SIG-M5 treated with dmso at 0.1 percent for 504 hours (cell line): ENCODE data around the gene CLSTN2.
A peak's percentile ranks its signal among the peaks of the same experiment; 100 is the strongest.

Experiments used
- DNase-seq: peaks from one replicate; lab custom pipeline; 2025; ENCODE audit not compliant: unreplicated experiment; lab: John Stamatoyannopoulos, UW

Gene CLSTN2

GRCh38 chr3:140268610-140269009 is 333.6 kb downstream of the CLSTN2 start:
- DNase-seq: no peak

GRCh38 chr3:140270329-140270728 is 335.3 kb downstream of the CLSTN2 start:
- DNase-seq: no peak

- DNase-seq: no peak
Measured at GRCh38 chr3:140273542-140274195, 338.7 kb downstream of the CLSTN2 start.

- no peak for DNase-seq
Measured at GRCh38 chr3:140274429-140274828, 339.4 kb downstream of the CLSTN2 start.

DNA sequence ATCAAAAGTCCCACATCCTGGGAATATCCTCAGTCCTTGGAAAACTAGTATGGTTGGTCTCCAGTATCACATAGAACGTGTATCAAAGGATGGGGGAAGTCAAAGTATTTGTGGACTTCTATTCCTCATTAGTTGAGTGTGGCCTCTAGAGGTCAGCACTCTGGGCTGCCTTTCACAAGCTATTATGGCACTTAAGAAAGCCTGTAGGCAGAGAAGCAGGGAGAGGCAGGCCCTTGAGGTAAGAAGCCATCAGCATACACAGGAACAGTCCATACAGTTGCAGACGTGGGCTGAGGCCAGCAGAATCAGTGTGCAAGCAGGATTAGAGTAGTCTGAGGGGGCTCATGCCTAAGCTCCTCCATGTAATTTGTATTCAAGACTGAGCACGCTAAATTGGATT is 341.7 kb downstream of the CLSTN2 start:
- DNase-seq: peak; percentile 33

- DNase-seq: no peak
Measured at GRCh38 chr3:140277886-140278285, 342.9 kb downstream of the CLSTN2 start.

DNA sequence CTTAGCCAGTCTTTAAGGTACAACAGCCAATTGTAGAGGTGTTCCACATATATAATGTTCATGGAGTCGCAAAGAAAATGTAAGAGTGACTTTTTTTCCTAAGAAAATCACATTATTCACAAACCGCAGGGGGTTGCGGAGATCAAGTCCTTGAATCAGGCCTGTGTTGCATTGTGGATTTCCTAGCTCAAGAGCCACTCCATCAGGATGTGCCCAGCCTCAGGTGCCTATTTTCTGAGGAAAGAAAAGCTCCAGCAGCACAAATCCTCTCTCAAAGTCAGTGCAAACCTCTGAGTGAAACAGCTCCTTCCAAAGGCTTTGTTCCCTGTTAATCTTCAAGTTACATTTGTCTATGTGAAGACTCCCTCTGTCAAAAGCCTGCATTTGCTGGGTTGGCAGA is 349.4 kb downstream of the CLSTN2 start:
- no peak for DNase-seq

DNA sequence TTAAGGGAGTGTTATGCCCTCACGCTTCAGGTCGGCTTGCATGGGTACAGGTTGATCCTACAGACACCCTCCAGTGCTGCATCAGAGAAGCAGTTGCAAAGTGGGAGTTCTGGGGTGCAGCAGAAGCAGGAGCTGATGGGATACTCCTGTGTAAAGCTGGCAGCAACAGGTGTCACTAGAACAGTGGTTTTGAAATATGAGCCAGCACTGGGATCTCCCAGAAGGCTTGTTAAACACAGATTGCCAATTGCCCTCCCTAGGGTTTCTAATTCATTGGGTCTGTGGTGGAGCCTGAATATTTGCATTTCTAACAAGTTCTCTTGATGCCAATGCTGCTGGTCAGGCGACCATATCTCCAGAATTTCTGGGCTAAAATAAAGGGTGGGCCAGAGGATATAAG is 350.4 kb downstream of the CLSTN2 start:
- no peak for DNase-seq

- no peak for DNase-seq
Measured at GRCh38 chr3:140288595-140288994, 353.6 kb downstream of the CLSTN2 start.

- DNase-seq: no peak
Measured at GRCh38 chr3:140290105-140290504, 355.1 kb downstream of the CLSTN2 start.

- DNase-seq: no peak
Measured at GRCh38 chr3:140292170-140292569, 357.2 kb downstream of the CLSTN2 start.

GRCh38 chr3:140292684-140293083 is 357.7 kb downstream of the CLSTN2 start:
- no peak for DNase-seq

GRCh38 chr3:140294058-140294457 is 359.1 kb downstream of the CLSTN2 start:
- DNase-seq: no peak

GRCh38 chr3:140296796-140297352 is 361.9 kb downstream of the CLSTN2 start:
- DNase-seq: no peak

- DNase-seq: no peak
Measured at GRCh38 chr3:140298043-140298442, 363.1 kb downstream of the CLSTN2 start.

GRCh38 chr3:140298569-140299070 is 363.6 kb downstream of the CLSTN2 start:
- DNase-seq: no peak

GRCh38 chr3:140303875-140304274 is 368.9 kb downstream of the CLSTN2 start:
- DNase-seq: no peak

- DNase-seq: no peak
Measured at GRCh38 chr3:140308535-140308934, 373.6 kb downstream of the CLSTN2 start.

DNA sequence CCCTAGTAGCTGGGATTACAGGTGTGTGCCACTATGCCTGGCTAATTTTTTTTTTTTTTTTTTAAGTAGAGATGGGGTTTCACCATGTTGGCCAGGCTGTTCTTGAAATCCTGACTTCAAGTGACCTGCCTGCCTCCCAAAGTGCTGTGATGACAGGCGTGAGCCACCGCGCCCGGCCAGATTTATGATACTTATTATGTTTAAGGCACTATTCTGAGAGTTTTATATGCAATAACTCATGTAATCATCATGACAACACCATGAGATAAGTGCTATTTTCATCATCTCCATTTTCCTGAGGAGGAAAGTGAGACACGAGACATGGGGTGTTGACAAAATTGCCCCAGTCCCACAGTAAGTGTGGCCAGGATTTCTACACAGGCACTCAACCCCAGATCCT is 376.4 kb downstream of the CLSTN2 start:
- no peak for DNase-seq

DNA sequence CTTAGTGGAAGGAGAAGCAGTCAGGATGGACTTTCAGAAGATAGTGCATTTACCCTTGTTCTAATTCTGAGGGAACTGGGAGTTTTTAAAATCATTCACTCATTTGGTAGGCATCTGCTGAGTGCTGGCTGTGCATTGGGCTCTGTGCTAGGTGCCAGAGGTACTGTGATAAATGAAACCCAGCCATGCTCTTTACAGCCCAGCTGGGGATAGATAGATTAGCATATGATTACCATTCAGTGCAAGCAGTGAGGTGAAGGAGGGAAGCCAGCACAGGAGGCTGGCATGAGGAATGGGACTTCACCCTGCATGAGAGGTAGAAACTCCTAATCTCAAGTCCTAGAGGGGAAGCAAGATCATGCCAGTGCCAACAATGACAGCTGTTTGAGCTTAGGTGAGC is 381.0 kb downstream of the CLSTN2 start:
- no peak for DNase-seq

DNA sequence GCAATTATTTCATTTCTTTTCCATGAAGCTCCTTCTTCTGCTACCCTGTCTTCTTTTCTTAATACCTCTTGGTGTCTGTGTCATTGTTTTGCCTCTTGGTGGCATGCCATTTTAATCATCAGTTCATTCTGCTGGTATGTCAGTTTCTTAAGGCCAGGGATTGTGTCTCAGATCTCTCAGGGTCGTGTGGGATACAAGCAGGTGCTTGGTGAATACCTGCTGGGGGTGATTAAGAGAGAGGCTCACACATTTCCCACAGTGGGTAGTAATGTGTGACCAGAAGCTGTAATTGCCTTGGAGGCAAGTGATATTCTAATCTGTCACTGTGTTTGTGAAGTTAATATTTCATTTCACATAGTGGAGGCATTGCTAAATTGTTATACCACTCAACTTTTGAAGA is 381.5 kb downstream of the CLSTN2 start:
- no peak for DNase-seq

DNA sequence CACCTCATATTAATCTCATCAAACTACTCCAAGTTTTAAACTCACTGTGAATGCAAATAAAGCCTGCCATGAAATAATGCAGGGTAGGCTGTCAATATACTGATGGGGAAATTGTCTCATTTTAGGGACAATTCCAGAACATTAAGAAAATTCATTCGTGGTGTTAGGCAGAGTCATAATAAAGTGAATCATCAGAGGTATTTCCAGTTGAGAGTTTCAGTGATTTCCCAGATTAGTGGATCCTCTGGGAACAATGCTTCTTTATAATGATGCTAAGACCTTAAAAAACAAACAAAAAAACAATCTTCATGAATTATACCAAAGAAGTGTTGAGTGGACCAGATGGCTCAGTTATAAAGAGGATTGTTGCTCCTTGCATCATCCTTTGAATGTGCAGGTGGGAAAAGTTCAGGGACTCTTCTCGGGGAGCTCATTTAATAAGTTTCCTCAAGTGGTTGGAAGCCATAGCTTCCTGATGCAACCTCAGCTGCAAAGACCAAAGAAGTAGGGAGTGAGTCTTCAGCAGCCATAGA is 381.9 kb downstream of the CLSTN2 start:
- DNase-seq: no peak

DNA sequence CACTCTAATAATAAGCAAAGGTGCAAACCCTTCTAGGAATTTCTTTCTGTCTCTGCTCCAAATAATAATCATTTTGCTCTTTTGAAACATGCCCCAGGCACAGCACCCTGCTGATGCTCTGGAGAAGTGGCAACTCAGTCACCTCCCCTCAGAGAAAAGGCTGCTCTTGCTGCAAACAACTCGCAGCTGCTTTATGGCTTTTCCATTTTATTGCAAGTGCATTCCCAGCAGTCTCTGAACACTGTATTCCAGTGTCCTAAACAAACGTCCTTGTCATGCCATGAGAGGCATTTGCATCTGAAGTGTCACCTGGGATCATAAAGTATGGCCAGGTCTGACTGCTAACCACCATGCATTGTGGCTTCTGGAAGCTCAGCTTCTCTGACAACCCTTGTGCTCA is 384.8 kb downstream of the CLSTN2 start:
- no peak for DNase-seq
